CD14-positive monocyte (primary cell): ENCODE results near the gene AK1. TPM values are rescaled to one million over a fixed set of nuclear protein-coding genes. Genes with fewer than 3 reads are reported as not detected.

Source experiments
- DNase-seq, 3 donors: peaks; one replicate each; pipeline ENCODE4 v3.0.0-alpha.2; 2011 to 2022
- H2AFZ ChIP-seq: 2 replicates; pipeline ENCODE4 v1.6.0; 2012; ENCODE audit warnings: mild to moderate bottlenecking, low read depth, low read length, inconsistent platforms; ENCODE audit not compliant: insufficient read depth, poor library complexity, severe bottlenecking
- H3K27ac ChIP-seq, 2 donors: 1 replicate in 1 of 2; 2 replicates in 1 of 2; pipeline ENCODE4 v1.5.1; 2012 to 2013; ENCODE audit warnings: low read length in 2 of 2, control low read depth in 1 of 2, inconsistent platforms in 1 of 2, low read depth in 1 of 2, mild to moderate bottlenecking in 1 of 2
- H3K27me3 ChIP-seq, 2 donors: one replicate each; pipeline versions ENCODE4 v1.6.0 to v1.6.1; 2011 to 2013; ENCODE audit warnings: low read length in 2 of 2; ENCODE audit not compliant: control insufficient read depth in 2 of 2, insufficient read depth in 2 of 2
- H3K36me3 ChIP-seq, 2 donors: replicated peaks in 1 of 2; 1 replicate in 1 of 2; 2 replicates in 1 of 2; pipeline versions ENCODE4 v1.5.1 to v1.6.1; 2012 to 2013; ENCODE audit warnings: low read length in 2 of 2, control low read depth in 1 of 2, inconsistent platforms in 1 of 2, mild to moderate bottlenecking in 1 of 2; ENCODE audit not compliant: insufficient read depth in 2 of 2, control insufficient read depth in 1 of 2
- H3K4me1 ChIP-seq, 2 donors: 1 replicate in 1 of 2; 2 replicates in 1 of 2; pipeline versions ENCODE4 v1.5.1 to v1.6.1; 2012 to 2013; ENCODE audit warnings: low read length in 2 of 2, control low read depth in 1 of 2, inconsistent platforms in 1 of 2, mild to moderate bottlenecking in 1 of 2, moderate library complexity in 1 of 2; ENCODE audit not compliant: insufficient read depth in 2 of 2, control insufficient read depth in 1 of 2
- H3K4me2 ChIP-seq: replicated peaks from 2 replicates; pipeline ENCODE3; 2012; ENCODE audit warnings: low read length, moderate library complexity, mild to moderate bottlenecking; ENCODE audit not compliant: poor library complexity, severe bottlenecking; ENCODE audit errors: extremely low read depth
- H3K4me3 ChIP-seq, 3 experiments: fragments of 200-600 bp in 1 of 3; sonication (generic) in 1 of 3; replicated peaks in 1 of 3; 1 replicate in 2 of 3; 2 replicates in 1 of 3; pipeline ENCODE4 v1.5.1; 2011 to 2013; ENCODE audit warnings: low read length in 3 of 3, mild to moderate bottlenecking in 3 of 3, control low read depth in 2 of 3, low read depth in 2 of 3, inconsistent platforms in 1 of 3, moderate library complexity in 1 of 3
- H3K79me2 ChIP-seq: 2 replicates; pipeline ENCODE4 v1.6.0; 2012; ENCODE audit warnings: mild to moderate bottlenecking, control low read depth, inconsistent platforms, low read length, moderate library complexity; ENCODE audit not compliant: insufficient read depth
- H3K9ac ChIP-seq: 2 replicates; pipeline ENCODE4 v1.6.0; 2017; ENCODE audit warnings: low read length, mild to moderate bottlenecking; ENCODE audit not compliant: insufficient read depth, poor library complexity, severe bottlenecking
- H3K9me3 ChIP-seq, 2 donors: replicated peaks in 1 of 2; 1 replicate in 1 of 2; 2 replicates in 1 of 2; pipeline versions ENCODE4 v1.5.1 to v1.6.1; 2012 to 2013; ENCODE audit warnings: low read length in 2 of 2, control low read depth in 1 of 2; ENCODE audit not compliant: control insufficient read depth in 1 of 2, insufficient read depth in 1 of 2
- H4K20me1 ChIP-seq: 2 replicates; pipeline ENCODE4 v1.6.0; 2012; ENCODE audit warnings: mild to moderate bottlenecking, low read length, control low read depth, moderate library complexity; ENCODE audit not compliant: insufficient read depth
- H3K27ac Mint-ChIP-seq, 7 donors: one replicate each; pipeline ENCODE4 v1.8.0; 2020; ENCODE audit warnings: mild to moderate bottlenecking in 7 of 7, mixed read lengths in 7 of 7, moderate library complexity in 6 of 7, inconsistent platforms in 2 of 7
- H3K27me3 Mint-ChIP-seq, 3 donors: one replicate each; pipeline ENCODE4 v1.8.0; 2021 to 2022; ENCODE audit warnings: low read depth in 3 of 3, mild to moderate bottlenecking in 3 of 3, mixed read lengths in 3 of 3, moderate library complexity in 3 of 3, inconsistent platforms in 1 of 3
- H3K36me3 Mint-ChIP-seq, 2 donors: one replicate each; pipeline ENCODE4 v1.8.0; 2020; ENCODE audit warnings: mixed read lengths in 2 of 2, inconsistent platforms in 1 of 2, mild to moderate bottlenecking in 1 of 2
- H3K4me1 Mint-ChIP-seq: one replicate; pipeline ENCODE4 v1.8.0; 2020; ENCODE audit warnings: mild to moderate bottlenecking, mixed read lengths
- H3K4me3 Mint-ChIP-seq, 2 donors: one replicate each; pipeline ENCODE4 v1.8.0; 2020; ENCODE audit warnings: mild to moderate bottlenecking in 2 of 2, mixed read lengths in 2 of 2, moderate library complexity in 1 of 2
- H3K9me3 Mint-ChIP-seq, 7 donors: one replicate each; pipeline ENCODE4 v1.8.0; 2020 to 2022; ENCODE audit warnings: mixed read lengths in 7 of 7, mild to moderate bottlenecking in 6 of 7, moderate library complexity in 6 of 7, inconsistent platforms in 2 of 7
- WGBS: methylation state at CpG from one replicate; pipeline ENCODE4 v1.1.5; 2013; ENCODE audit warnings: missing lambda C conversion rate; ENCODE audit not compliant: insufficient coverage; 5-methylcytosine and 5-hydroxymethylcytosine counted together
- intact Hi-C, 2 donors: fragments of 100-400 bp; cut with micrococcal nuclease; formaldehyde crosslinking; loops; one replicate each; pipeline versions ENCODE4 v1.15.0 to v1.15.1; 2023
- polyA plus RNA-seq, 3 donors: library from polyadenylated mRNA; depleted of rRNA in 1 of 3; unstranded in 2 of 3; stranded (reverse) in 1 of 3; fragments of 300-500 nt in 2 of 3; fragments of >200 nt in 1 of 3; fragmentation: Illumina TruSeq in 2 of 3; gene quantifications; 1 replicate in 2 of 3; 2 replicates in 1 of 3; pipeline ENCODE4 v1.2.3, GENCODE V29; 2012 to 2021
- TF ChIP-seq, protein P1 (sequence below): fragments of 200-600 bp; IDR thresholded peaks from one replicate; pipeline ENCODE4 v1.8.0; 2022; ENCODE audit warnings: antibody characterized with exemption, mild to moderate bottlenecking

Gene AK1
- polyA plus RNA-seq, 3 donors: 3.5 TPM; not detected in 2

GRCh38 chr9:127912296-127912695 lies 34.8 kb upstream of the AK1 start:
- H3K4me1 Mint-ChIP-seq: peaks cover 26% of the 10 kb centered on the region
- intact Hi-C loops: no loop called here
- peaks cover 0 to 1% (median 0%) of the 10 kb centered on the region in 7 donors for H3K9me3 Mint-ChIP-seq

DNA sequence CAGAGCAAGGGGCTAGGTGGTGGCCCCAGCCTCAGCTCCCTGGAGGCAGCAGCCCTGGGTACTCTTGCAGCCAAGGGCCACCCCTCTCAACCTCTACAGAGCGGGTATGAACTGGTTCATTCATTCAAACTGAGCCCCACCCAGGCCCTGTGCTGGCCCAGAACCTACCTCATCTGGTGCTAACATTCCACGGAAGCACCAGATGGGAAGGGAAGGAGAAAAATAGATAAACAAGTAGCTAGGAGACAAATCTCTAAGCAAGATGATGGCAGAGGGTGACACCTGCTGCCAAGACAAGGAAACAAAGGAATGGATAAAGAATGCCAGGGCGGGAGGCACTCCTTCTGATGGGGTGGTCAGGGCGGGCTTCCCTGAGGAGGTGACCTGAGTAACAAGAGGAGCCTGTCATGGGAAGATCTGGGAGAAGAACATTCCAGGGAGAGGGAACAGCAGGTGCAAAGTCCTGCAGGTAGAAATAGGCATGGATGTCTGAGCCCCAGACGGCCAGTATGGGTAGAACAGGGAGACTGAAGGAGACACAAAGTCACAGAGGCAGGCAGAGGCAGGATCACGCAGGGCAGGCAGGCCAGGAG lies 33.2 kb upstream of the AK1 start:
- H3K36me3 ChIP-seq: peaks cover 12 to 38% of the 10 kb centered on the region in 2 donors
- no peak overlapping the region for H3K9ac ChIP-seq
- WGBS: 89% methylated on average over 5 of the region's 6 CpGs
- TF ChIP-seq, protein P1, sequence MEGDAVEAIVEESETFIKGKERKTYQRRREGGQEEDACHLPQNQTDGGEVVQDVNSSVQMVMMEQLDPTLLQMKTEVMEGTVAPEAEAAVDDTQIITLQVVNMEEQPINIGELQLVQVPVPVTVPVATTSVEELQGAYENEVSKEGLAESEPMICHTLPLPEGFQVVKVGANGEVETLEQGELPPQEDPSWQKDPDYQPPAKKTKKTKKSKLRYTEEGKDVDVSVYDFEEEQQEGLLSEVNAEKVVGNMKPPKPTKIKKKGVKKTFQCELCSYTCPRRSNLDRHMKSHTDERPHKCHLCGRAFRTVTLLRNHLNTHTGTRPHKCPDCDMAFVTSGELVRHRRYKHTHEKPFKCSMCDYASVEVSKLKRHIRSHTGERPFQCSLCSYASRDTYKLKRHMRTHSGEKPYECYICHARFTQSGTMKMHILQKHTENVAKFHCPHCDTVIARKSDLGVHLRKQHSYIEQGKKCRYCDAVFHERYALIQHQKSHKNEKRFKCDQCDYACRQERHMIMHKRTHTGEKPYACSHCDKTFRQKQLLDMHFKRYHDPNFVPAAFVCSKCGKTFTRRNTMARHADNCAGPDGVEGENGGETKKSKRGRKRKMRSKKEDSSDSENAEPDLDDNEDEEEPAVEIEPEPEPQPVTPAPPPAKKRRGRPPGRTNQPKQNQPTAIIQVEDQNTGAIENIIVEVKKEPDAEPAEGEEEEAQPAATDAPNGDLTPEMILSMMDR: no peak
- no peak overlapping the region for H2AFZ ChIP-seq
- no peak overlapping the region for H3K4me2 ChIP-seq
- no peaks in the 10 kb centered on the region for H3K27me3 ChIP-seq
- peaks cover 20 to 26% of the 10 kb centered on the region in 2 donors for H3K4me1 ChIP-seq
- DNase-seq: peak in 1 of 3 donors; percentile 1
- H3K4me3 Mint-ChIP-seq: no peak overlapping the region
- H3K4me1 Mint-ChIP-seq: peaks cover 30% of the 10 kb centered on the region
- peaks cover 0 to 3% (median 0%) of the 10 kb centered on the region in 3 donors for H3K27me3 Mint-ChIP-seq
- no peaks in the 10 kb centered on the region for H3K79me2 ChIP-seq
- H3K27ac ChIP-seq: no peak overlapping the region
- H3K9me3 ChIP-seq: no peaks in the 10 kb centered on the region
- peaks cover 34 to 35% of the 10 kb centered on the region in 2 donors for H3K36me3 Mint-ChIP-seq
- H4K20me1 ChIP-seq: no peaks in the 10 kb centered on the region
- no peak overlapping the region for H3K4me3 ChIP-seq
- H3K27ac Mint-ChIP-seq: peak overlapping the region in 2 of 7 donors; percentile 7 to 13
- intact Hi-C loops: no loop called here
- peaks cover 0 to 1% (median 0%) of the 10 kb centered on the region in 7 donors for H3K9me3 Mint-ChIP-seq

More at GRCh38 chr9:127912296-127912695, 34.8 kb upstream of the AK1 start:
- peaks cover 0 to 8% (median 6%) of the 10 kb centered on the region in 3 donors for H3K27me3 Mint-ChIP-seq
- Histone ChIP-seq H2AFZ (no peak overlapping the region), H3K4me2 (no peak overlapping the region), H3K79me2 (no peaks in the 10 kb centered on the region), H3K9ac (no peak overlapping the region), H3K36me3 (peaks cover 12 to 38% of the 10 kb centered on the region in 2 donors), H3K4me1 (peaks cover 16 to 25% of the 10 kb centered on the region in 2 donors), H3K27ac (no peak overlapping the region), H3K4me3 (no peak overlapping the region), H3K27me3 (no peaks in the 10 kb centered on the region), H3K9me3 (no peaks in the 10 kb centered on the region), H4K20me1 (no peaks in the 10 kb centered on the region)
- TF ChIP-seq, protein P1: no peak
- no peak overlapping the region for H3K4me3 Mint-ChIP-seq
- peak in 1 of 3 donors; percentile 2 for DNase-seq
- peaks cover 34 to 35% of the 10 kb centered on the region in 2 donors for H3K36me3 Mint-ChIP-seq
- peak overlapping the region in 1 of 7 donors; percentile 18 for H3K27ac Mint-ChIP-seq
- 99% methylated on average over 31 of the region's 31 CpGs for WGBS
